ENCODE results near the gene C9orf78. TPM values are rescaled to one million over a fixed set of nuclear protein-coding genes. Genes with fewer than 3 reads are reported as not detected.

The C9orf78 gene
- total and polyA plus RNA-seq, 2 donors = 76.8 to 95.0 TPM

- WGBS = 97% methylated on average over 11 of the region's 11 CpGs
- H3K27me3 ChIP-seq (ENCODE audit: control insufficient read depth in 2 of 2, insufficient read depth in 1 of 2, low read length in 1 of 2) = no peaks in the 10 kb centered on the region
- H3K27ac ChIP-seq (ENCODE audit: low read depth in 1 of 2, low read length in 1 of 2) = no peak overlapping the region
- no peak for DNase-seq (ENCODE audit: low read depth in 6 of 9, low spot score in 9 of 9)
- peaks cover 10 to 53% of the 10 kb centered on the region in 2 donors for H3K4me1 ChIP-seq (ENCODE audit: control insufficient read depth in 2 of 2, insufficient read depth in 2 of 2, low read length in 2 of 2)
- H3K4me3 ChIP-seq (ENCODE audit: low read length in 2 of 2) = no peak overlapping the region
- peaks cover 36 to 48% of the 10 kb centered on the region in 2 donors for H3K36me3 ChIP-seq (ENCODE audit: control insufficient read depth in 2 of 2, insufficient read depth in 2 of 2, low read length in 1 of 2)
- no peaks in the 10 kb centered on the region for H3K9me3 ChIP-seq (ENCODE audit: control insufficient read depth in 2 of 2, insufficient read depth in 1 of 2, low read length in 1 of 2)
Measured at GRCh38 chr9:129878291-129878690, 43.2 kb upstream of the C9orf78 start.

- no peak overlapping the region for H3K27ac ChIP-seq (ENCODE audit: low read depth in 1 of 2, low read length in 1 of 2)
- H3K27me3 ChIP-seq (ENCODE audit: control insufficient read depth in 2 of 2, insufficient read depth in 1 of 2, low read length in 1 of 2) = no peaks in the 10 kb centered on the region
- no peak overlapping the region for H3K4me3 ChIP-seq (ENCODE audit: low read length in 2 of 2)
- no peak for DNase-seq (ENCODE audit: low read depth in 6 of 9, low spot score in 9 of 9)
- H3K36me3 ChIP-seq (ENCODE audit: control insufficient read depth in 2 of 2, insufficient read depth in 2 of 2, low read length in 1 of 2) = peaks cover 40 to 42% of the 10 kb centered on the region in 2 donors
- H3K9me3 ChIP-seq (ENCODE audit: control insufficient read depth in 2 of 2, insufficient read depth in 1 of 2, low read length in 1 of 2) = no peaks in the 10 kb centered on the region
- WGBS = 96% methylated on average over 7 of the region's 7 CpGs
- H3K4me1 ChIP-seq (ENCODE audit: control insufficient read depth in 2 of 2, insufficient read depth in 2 of 2, low read length in 2 of 2) = peaks cover 13 to 55% of the 10 kb centered on the region in 2 donors
Measured at GRCh38 chr9:129876815-129877214, 41.7 kb upstream of the C9orf78 start.

- peaks cover 46 to 47% of the 10 kb centered on the region in 2 donors for H3K36me3 ChIP-seq (ENCODE audit: control insufficient read depth in 2 of 2, insufficient read depth in 2 of 2, low read length in 1 of 2)
- H3K27ac ChIP-seq (ENCODE audit: low read depth in 1 of 2, low read length in 1 of 2) = no peak overlapping the region
- peaks cover 13 to 45% of the 10 kb centered on the region in 2 donors for H3K4me1 ChIP-seq (ENCODE audit: control insufficient read depth in 2 of 2, insufficient read depth in 2 of 2, low read length in 2 of 2)
- no peak overlapping the region for H3K4me3 ChIP-seq (ENCODE audit: low read length in 2 of 2)
- DNase-seq (ENCODE audit: low read depth in 6 of 9, low spot score in 9 of 9) = no peak
- peaks cover 0 to 1% of the 10 kb centered on the region in 2 donors for H3K9me3 ChIP-seq (ENCODE audit: control insufficient read depth in 2 of 2, insufficient read depth in 1 of 2, low read length in 1 of 2)
- no peaks in the 10 kb centered on the region for H3K27me3 ChIP-seq (ENCODE audit: control insufficient read depth in 2 of 2, insufficient read depth in 1 of 2, low read length in 1 of 2)
- WGBS = 98% methylated on average over 27 of the region's 27 CpGs
Measured at GRCh38 chr9:129875687-129876395, 40.8 kb upstream of the C9orf78 start.

- no peak for DNase-seq (ENCODE audit: low read depth in 6 of 9, low spot score in 9 of 9)
- no peaks in the 10 kb centered on the region for H3K27me3 ChIP-seq (ENCODE audit: control insufficient read depth in 2 of 2, insufficient read depth in 1 of 2, low read length in 1 of 2)
- 97% methylated on average over 23 of the region's 23 CpGs for WGBS
- H3K9me3 ChIP-seq (ENCODE audit: control insufficient read depth in 2 of 2, insufficient read depth in 1 of 2, low read length in 1 of 2) = peaks cover 0 to 1% of the 10 kb centered on the region in 2 donors
- H3K4me3 ChIP-seq (ENCODE audit: low read length in 2 of 2) = no peak overlapping the region
- peaks cover 13 to 42% of the 10 kb centered on the region in 2 donors for H3K4me1 ChIP-seq (ENCODE audit: control insufficient read depth in 2 of 2, insufficient read depth in 2 of 2, low read length in 2 of 2)
- H3K36me3 ChIP-seq (ENCODE audit: control insufficient read depth in 2 of 2, insufficient read depth in 2 of 2, low read length in 1 of 2) = peaks cover 50 to 51% of the 10 kb centered on the region in 2 donors
- no peak overlapping the region for H3K27ac ChIP-seq (ENCODE audit: low read depth in 1 of 2, low read length in 1 of 2)
Measured at GRCh38 chr9:129875181-129875611, 40.1 kb upstream of the C9orf78 start.

- Histone ChIP-seq H3K4me3 (ENCODE audit: low read length in 2 of 2) (no peak overlapping the region), H3K27me3 (ENCODE audit: control insufficient read depth in 2 of 2, insufficient read depth in 1 of 2, low read length in 1 of 2) (no peaks in the 10 kb centered on the region), H3K27ac (ENCODE audit: low read depth in 1 of 2, low read length in 1 of 2) (peak overlapping the region; percentile 26 to 92), H3K9me3 (ENCODE audit: control insufficient read depth in 2 of 2, insufficient read depth in 1 of 2, low read length in 1 of 2) (peaks cover 0 to 1% of the 10 kb centered on the region in 2 donors), H3K4me1 (ENCODE audit: control insufficient read depth in 2 of 2, insufficient read depth in 2 of 2, low read length in 2 of 2) (peaks cover 17 to 48% of the 10 kb centered on the region in 2 donors), H3K36me3 (ENCODE audit: control insufficient read depth in 2 of 2, insufficient read depth in 2 of 2, low read length in 1 of 2) (peaks cover 57 to 58% of the 10 kb centered on the region in 2 donors)
- no peak for DNase-seq (ENCODE audit: low read depth in 6 of 9, low spot score in 9 of 9)
- 92% methylated on average over 38 of the region's 38 CpGs for WGBS
Measured at GRCh38 chr9:129874261-129875101, 39.4 kb upstream of the C9orf78 start.

- Histone ChIP-seq H3K27ac (ENCODE audit: low read depth in 1 of 2, low read length in 1 of 2) (peak overlapping the region; percentile 49 to 92), H3K4me1 (ENCODE audit: control insufficient read depth in 2 of 2, insufficient read depth in 2 of 2, low read length in 2 of 2) (peaks cover 25 to 56% of the 10 kb centered on the region in 2 donors), H3K4me3 (ENCODE audit: low read length in 2 of 2) (no peak overlapping the region), H3K36me3 (ENCODE audit: control insufficient read depth in 2 of 2, insufficient read depth in 2 of 2, low read length in 1 of 2) (peaks cover 62 to 64% of the 10 kb centered on the region in 2 donors), H3K9me3 (ENCODE audit: control insufficient read depth in 2 of 2, insufficient read depth in 1 of 2, low read length in 1 of 2) (peaks cover 0 to 1% of the 10 kb centered on the region in 2 donors), H3K27me3 (ENCODE audit: control insufficient read depth in 2 of 2, insufficient read depth in 1 of 2, low read length in 1 of 2) (no peaks in the 10 kb centered on the region)
- WGBS = 72% methylated on average over 16 of the region's 16 CpGs
- peak in 3 of 9 donors; percentile 72 to 85 (median 77) for DNase-seq (ENCODE audit: low read depth in 6 of 9, low spot score in 9 of 9)
Measured at GRCh38 chr9:129873563-129874190, 38.6 kb upstream of the C9orf78 start.

- peaks cover 49 to 79% of the 10 kb centered on the region in 2 donors for H3K4me1 ChIP-seq (ENCODE audit: control insufficient read depth in 2 of 2, insufficient read depth in 2 of 2, low read length in 2 of 2)
- 98% methylated on average over 11 of the region's 11 CpGs for WGBS
- peaks cover 1 to 5% of the 10 kb centered on the region in 2 donors for H3K9me3 ChIP-seq (ENCODE audit: control insufficient read depth in 2 of 2, insufficient read depth in 1 of 2, low read length in 1 of 2)
- no peak overlapping the region for H3K27ac ChIP-seq (ENCODE audit: low read depth in 1 of 2, low read length in 1 of 2)
- H3K36me3 ChIP-seq (ENCODE audit: control insufficient read depth in 2 of 2, insufficient read depth in 2 of 2, low read length in 1 of 2) = peaks cover 64 to 77% of the 10 kb centered on the region in 2 donors
- H3K27me3 ChIP-seq (ENCODE audit: control insufficient read depth in 2 of 2, insufficient read depth in 1 of 2, low read length in 1 of 2) = no peaks in the 10 kb centered on the region
- no peak for DNase-seq (ENCODE audit: low read depth in 6 of 9, low spot score in 9 of 9)
- H3K4me3 ChIP-seq (ENCODE audit: low read length in 2 of 2) = no peak overlapping the region
Measured at GRCh38 chr9:129871046-129871445, 36.0 kb upstream of the C9orf78 start.

GRCh38 chr9:129869585-129870501 lies 34.8 kb upstream of the C9orf78 start:
- no peaks in the 10 kb centered on the region for H3K27me3 ChIP-seq (ENCODE audit: control insufficient read depth in 2 of 2, insufficient read depth in 1 of 2, low read length in 1 of 2)
- H3K9me3 ChIP-seq (ENCODE audit: control insufficient read depth in 2 of 2, insufficient read depth in 1 of 2, low read length in 1 of 2) = peaks cover 1 to 5% of the 10 kb centered on the region in 2 donors
- no peak overlapping the region for H3K4me3 ChIP-seq (ENCODE audit: low read length in 2 of 2)
- H3K36me3 ChIP-seq (ENCODE audit: control insufficient read depth in 2 of 2, insufficient read depth in 2 of 2, low read length in 1 of 2) = peaks cover 63 to 77% of the 10 kb centered on the region in 2 donors
- H3K27ac ChIP-seq (ENCODE audit: low read depth in 1 of 2, low read length in 1 of 2) = peak overlapping the region; percentile 65 to 80
- peaks cover 60 to 86% of the 10 kb centered on the region in 2 donors for H3K4me1 ChIP-seq (ENCODE audit: control insufficient read depth in 2 of 2, insufficient read depth in 2 of 2, low read length in 2 of 2)
- no peak for DNase-seq (ENCODE audit: low read depth in 6 of 9, low spot score in 9 of 9)
- WGBS = 95% methylated on average over 24 of the region's 24 CpGs

All from thymus (tissue), 11 donors.